Stimulated activated naive B cell treated with anti-CD40 and anti-IgM and Interleukin-4, amounts not matched to agents 10 μg/mL and 1 μg/mL and 100 μg/mL, for 72 hours (primary cell): ENCODE measurements around the gene NLGN4X.

ENCODE experiments used
- ATAC-seq, 2 donors: fragments of 150-1000 bp; cut with Tn5 transposase; replicated peaks; 2 replicates each; pipeline ENCODE4 v1.10.0; 2021; ENCODE audit warnings: moderate library complexity in 1 of 2
- DNase-seq: peaks from one replicate; pipeline ENCODE4 v3.0.0; 2021
- H3K27ac Mint-ChIP-seq: one replicate; pipeline ENCODE4 v1.8.0; 2022; ENCODE audit warnings: mild to moderate bottlenecking, mixed read lengths
- H3K27me3 Mint-ChIP-seq, 2 donors: one replicate each; pipeline ENCODE4 v1.8.0; 2022; ENCODE audit warnings: mixed read lengths in 2 of 2
- H3K36me3 Mint-ChIP-seq, 2 donors: one replicate each; pipeline ENCODE4 v1.8.0; 2022; ENCODE audit warnings: mixed read lengths in 2 of 2, mild to moderate bottlenecking in 1 of 2
- H3K4me1 Mint-ChIP-seq, 2 donors: one replicate each; pipeline ENCODE4 v1.8.0; 2022; ENCODE audit warnings: mixed read lengths in 2 of 2, mild to moderate bottlenecking in 1 of 2
- H3K4me3 Mint-ChIP-seq, 2 donors: one replicate each; pipeline ENCODE4 v1.8.0; 2022; ENCODE audit warnings: mild to moderate bottlenecking in 2 of 2, mixed read lengths in 2 of 2, moderate library complexity in 1 of 2
- H3K9me3 Mint-ChIP-seq, 2 donors: one replicate each; pipeline ENCODE4 v1.8.0; 2022; ENCODE audit warnings: mixed read lengths in 2 of 2, mild to moderate bottlenecking in 1 of 2

Gene NLGN4X

GRCh38 chrX:6095469-6095868, 133.2 kb downstream of the NLGN4X start:
- H3K9me3 Mint-ChIP-seq: peaks cover 2 to 9% of the 10 kb centered on the region in 2 donors
- H3K27me3 Mint-ChIP-seq: no peaks in the 10 kb centered on the region
- ATAC-seq (peak in 1 of 2 donors; percentile 41), DNase-seq (no peak)
- no peak overlapping the region for H3K4me3 Mint-ChIP-seq
- H3K36me3 Mint-ChIP-seq: no peaks in the 10 kb centered on the region
- H3K27ac Mint-ChIP-seq: no peak overlapping the region
- no peaks in the 10 kb centered on the region for H3K4me1 Mint-ChIP-seq

DNA sequence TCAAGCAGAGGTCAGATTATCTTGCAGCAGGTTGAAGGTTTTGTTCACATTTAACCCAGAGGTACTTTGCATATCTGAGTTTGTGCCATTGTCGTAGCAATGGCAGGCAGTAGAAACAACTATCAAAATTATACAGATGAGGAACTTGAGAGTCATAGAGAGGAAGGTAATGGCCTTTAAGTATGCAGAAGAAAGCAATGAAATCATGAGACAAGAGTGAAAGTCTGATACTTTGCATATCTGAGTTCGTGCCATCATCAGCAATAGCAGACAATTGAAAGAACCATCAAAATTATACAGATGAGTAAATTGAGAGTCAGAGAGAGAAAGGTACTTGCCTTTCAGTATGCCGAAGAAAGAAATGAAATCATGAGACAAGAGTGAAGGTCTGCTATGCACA, 154.1 kb downstream of the NLGN4X start:
- ATAC-seq (no peak), DNase-seq (no peak)
- H3K27ac Mint-ChIP-seq: no peak overlapping the region
- H3K36me3 Mint-ChIP-seq: no peaks in the 10 kb centered on the region
- H3K9me3 Mint-ChIP-seq: no peaks in the 10 kb centered on the region
- H3K4me1 Mint-ChIP-seq: no peaks in the 10 kb centered on the region
- no peaks in the 10 kb centered on the region for H3K27me3 Mint-ChIP-seq
- no peak overlapping the region for H3K4me3 Mint-ChIP-seq

GRCh38 chrX:6071731-6072130, 156.9 kb downstream of the NLGN4X start:
- no peaks in the 10 kb centered on the region for H3K36me3 Mint-ChIP-seq
- no peak overlapping the region for H3K4me3 Mint-ChIP-seq
- H3K27me3 Mint-ChIP-seq: no peaks in the 10 kb centered on the region
- DNase-seq: no peak
- H3K4me1 Mint-ChIP-seq: no peaks in the 10 kb centered on the region
- H3K27ac Mint-ChIP-seq: no peak overlapping the region
- no peaks in the 10 kb centered on the region for H3K9me3 Mint-ChIP-seq
- no peak for ATAC-seq

DNA sequence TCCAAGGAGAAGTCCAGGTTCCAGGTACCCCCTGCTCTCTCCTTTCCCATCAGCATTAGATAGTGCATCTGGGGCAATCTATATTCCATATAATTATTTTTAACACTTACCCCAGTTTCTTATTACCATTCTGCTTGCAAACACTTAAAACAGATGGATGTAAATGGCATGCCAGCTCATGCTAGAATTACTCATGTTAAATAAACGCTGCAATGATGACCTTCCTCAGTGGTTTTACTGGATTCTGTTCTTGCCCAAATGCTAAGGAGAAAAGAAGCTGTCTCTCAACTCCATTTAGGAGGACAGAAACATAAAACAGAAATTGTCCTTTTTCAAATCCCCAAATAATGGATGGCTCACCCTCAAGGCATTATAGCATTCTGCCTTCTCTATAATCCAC, 161.1 kb downstream of the NLGN4X start:
- Mint-ChIP-seq H3K4me1 (no peaks in the 10 kb centered on the region), H3K27me3 (no peaks in the 10 kb centered on the region), H3K9me3 (no peaks in the 10 kb centered on the region), H3K36me3 (no peaks in the 10 kb centered on the region), H3K27ac (no peak overlapping the region), H3K4me3 (no peak overlapping the region)
- ATAC-seq (no peak), DNase-seq (no peak)

GRCh38 chrX:6053141-6053540, 175.5 kb downstream of the NLGN4X start:
- H3K9me3 Mint-ChIP-seq: no peaks in the 10 kb centered on the region

DNA sequence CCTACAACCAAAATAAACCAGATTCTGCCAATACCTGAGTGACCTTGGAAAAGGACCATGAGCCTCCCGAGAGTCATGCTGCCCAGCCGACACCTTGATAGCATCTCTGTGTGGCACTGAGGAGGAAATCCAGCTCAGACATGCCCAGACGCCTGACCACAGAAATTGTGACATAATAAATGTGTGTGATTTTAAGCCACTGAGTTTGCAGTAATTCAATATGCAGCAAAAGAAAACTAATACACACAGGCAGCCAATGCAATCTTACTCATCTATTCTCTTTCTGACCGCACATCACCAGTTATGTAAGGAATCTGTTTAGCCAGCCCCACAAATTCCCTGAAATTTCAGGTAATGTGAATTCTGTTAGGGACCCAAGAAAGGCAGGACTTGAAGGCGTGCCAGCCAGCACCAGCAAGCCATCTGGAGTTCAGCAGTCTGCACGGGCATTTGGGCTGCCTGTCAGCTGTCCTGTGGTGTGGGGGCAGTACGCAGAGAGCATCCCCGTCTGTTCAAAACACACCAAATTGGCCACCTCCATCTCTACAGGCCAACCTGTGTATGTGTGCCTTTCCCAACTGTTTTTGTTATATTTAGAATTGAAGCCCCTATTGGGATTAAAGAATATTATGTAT, 176.4 kb downstream of the NLGN4X start:
- Mint-ChIP-seq H3K4me1 (no peaks in the 10 kb centered on the region), H3K36me3 (no peaks in the 10 kb centered on the region), H3K27ac (no peak overlapping the region), H3K4me3 (no peak overlapping the region), H3K27me3 (no peaks in the 10 kb centered on the region), H3K9me3 (no peaks in the 10 kb centered on the region)
- DNase-seq (no peak), ATAC-seq (no peak)

More at GRCh38 chrX:6053141-6053540, 175.5 kb downstream of the NLGN4X start:
- Mint-ChIP-seq H3K4me3 (no peak overlapping the region), H3K36me3 (no peaks in the 10 kb centered on the region), H3K27me3 (no peaks in the 10 kb centered on the region), H3K27ac (no peak overlapping the region), H3K4me1 (no peaks in the 10 kb centered on the region)
- no peak for DNase-seq
- ATAC-seq: no peak

DNA sequence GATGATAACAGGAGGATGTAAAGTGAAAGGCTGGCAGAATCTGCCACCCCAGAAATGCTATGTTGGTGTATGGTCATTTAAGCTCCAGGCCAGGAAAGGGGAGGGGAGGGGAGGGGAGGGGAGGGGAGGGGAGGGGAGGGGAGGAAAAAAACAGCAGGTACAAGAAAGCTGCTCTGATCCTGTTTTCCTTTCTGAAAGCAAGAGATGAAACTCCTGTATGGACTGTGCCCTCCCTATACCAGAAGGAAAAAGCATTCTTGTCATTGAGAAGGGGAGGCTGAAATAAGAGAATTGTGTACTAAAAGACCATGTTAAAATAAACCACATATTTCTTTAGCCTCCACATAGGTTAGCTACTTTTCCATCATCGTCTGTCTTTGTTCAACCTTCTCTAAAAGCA, 179.5 kb downstream of the NLGN4X start:
- Mint-ChIP-seq H3K27ac (no peak overlapping the region), H3K9me3 (no peaks in the 10 kb centered on the region), H3K4me1 (no peaks in the 10 kb centered on the region), H3K27me3 (no peaks in the 10 kb centered on the region), H3K4me3 (no peak overlapping the region), H3K36me3 (no peaks in the 10 kb centered on the region)
- DNase-seq: no peak
- ATAC-seq: no peak

- Mint-ChIP-seq H3K9me3 (peaks cover 2 to 11% of the 10 kb centered on the region in 2 donors), H3K4me1 (no peaks in the 10 kb centered on the region), H3K27ac (no peak overlapping the region), H3K36me3 (no peaks in the 10 kb centered on the region), H3K27me3 (no peaks in the 10 kb centered on the region), H3K4me3 (no peak overlapping the region)
- ATAC-seq (no peak), DNase-seq (no peak)
Measured at GRCh38 chrX:6041630-6042029, 187.0 kb downstream of the NLGN4X start.

GRCh38 chrX:6029014-6029413, 199.7 kb downstream of the NLGN4X start:
- H3K4me1 Mint-ChIP-seq: no peaks in the 10 kb centered on the region
- no peaks in the 10 kb centered on the region for H3K9me3 Mint-ChIP-seq
- no peaks in the 10 kb centered on the region for H3K36me3 Mint-ChIP-seq
- no peak overlapping the region for H3K4me3 Mint-ChIP-seq
- no peak for DNase-seq
- no peak for ATAC-seq
- no peak overlapping the region for H3K27ac Mint-ChIP-seq
- peaks cover 2 to 4% of the 10 kb centered on the region in 2 donors for H3K27me3 Mint-ChIP-seq

GRCh38 chrX:6026980-6027379, 201.7 kb downstream of the NLGN4X start:
- DNase-seq (no peak), ATAC-seq (no peak)
- Mint-ChIP-seq H3K36me3 (no peaks in the 10 kb centered on the region), H3K4me1 (peaks cover under 1 to 1% of the 10 kb centered on the region in 2 donors), H3K4me3 (no peak overlapping the region), H3K27ac (no peak overlapping the region), H3K9me3 (no peaks in the 10 kb centered on the region), H3K27me3 (peaks cover 5 to 9% of the 10 kb centered on the region in 2 donors)

GRCh38 chrX:6026429-6026828, 202.2 kb downstream of the NLGN4X start:
- DNase-seq: no peak
- Mint-ChIP-seq H3K4me1 (peaks cover 3 to 5% of the 10 kb centered on the region in 2 donors), H3K4me3 (no peak overlapping the region), H3K9me3 (no peaks in the 10 kb centered on the region), H3K27ac (no peak overlapping the region), H3K36me3 (no peaks in the 10 kb centered on the region), H3K27me3 (peaks cover 8 to 10% of the 10 kb centered on the region in 2 donors)
- ATAC-seq: no peak

GRCh38 chrX:6024204-6024603, 204.5 kb downstream of the NLGN4X start:
- Mint-ChIP-seq H3K4me3 (no peak overlapping the region), H3K27me3 (peaks cover 15 to 17% of the 10 kb centered on the region in 2 donors), H3K4me1 (peaks cover 3 to 5% of the 10 kb centered on the region in 2 donors), H3K27ac (no peak overlapping the region), H3K9me3 (no peaks in the 10 kb centered on the region), H3K36me3 (no peaks in the 10 kb centered on the region)
- DNase-seq (no peak), ATAC-seq (no peak)

DNA sequence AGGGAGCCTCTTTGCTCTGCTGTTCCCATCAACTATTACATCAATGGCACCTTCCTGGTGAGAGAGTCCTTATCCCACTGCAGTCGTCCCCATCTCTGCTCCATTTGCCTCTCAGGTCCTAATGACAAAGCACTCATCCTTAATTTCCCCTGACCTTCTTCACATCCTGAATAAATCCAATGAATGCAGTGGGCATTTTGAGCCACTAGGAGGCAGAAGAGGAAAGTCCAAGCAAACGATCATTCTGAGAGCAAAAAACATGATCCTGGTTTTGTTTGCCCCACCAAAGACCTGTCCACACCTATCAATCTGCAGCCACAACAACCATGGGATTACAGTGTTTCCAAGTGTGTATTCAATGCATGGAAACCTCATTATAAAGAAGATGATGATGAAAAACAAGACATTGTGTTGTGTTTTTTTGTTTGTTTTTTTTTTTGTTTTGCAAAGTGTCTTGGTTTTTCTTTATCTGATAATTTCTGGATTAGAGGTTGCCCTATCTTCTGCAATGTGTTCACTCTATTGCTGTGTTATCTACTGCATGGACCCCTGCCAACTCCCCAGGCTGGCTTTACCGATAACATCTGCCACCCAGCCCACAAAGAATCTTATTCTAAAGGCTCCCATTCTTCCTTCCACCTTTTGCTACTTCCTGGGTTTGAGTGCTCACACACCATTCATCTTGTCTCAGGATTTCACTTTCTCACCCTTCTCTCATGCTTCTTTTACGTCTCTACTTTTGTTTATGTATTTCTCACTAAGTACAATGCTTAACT, 207.2 kb downstream of the NLGN4X start:
- H3K27ac Mint-ChIP-seq: no peak overlapping the region
- peak; percentile 15 for DNase-seq
- H3K36me3 Mint-ChIP-seq: no peaks in the 10 kb centered on the region

DNA sequence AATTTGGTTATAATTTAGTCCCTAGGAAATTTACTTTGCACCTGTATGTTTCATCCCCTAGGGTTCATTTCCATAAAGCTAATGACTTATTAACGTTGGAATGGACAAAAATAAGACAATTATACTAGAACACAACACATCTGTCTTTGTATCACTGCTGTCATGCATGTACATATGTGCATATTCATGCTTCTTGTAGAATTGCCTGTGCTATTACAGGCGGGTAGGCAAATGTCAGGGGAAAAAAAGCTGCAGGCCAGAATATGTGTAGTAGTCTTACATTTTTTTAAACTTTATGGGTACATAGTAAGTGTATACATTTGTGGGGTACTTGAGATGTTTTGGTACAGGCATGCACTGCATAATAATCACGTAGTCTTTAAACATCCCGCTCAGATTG, 209.6 kb downstream of the NLGN4X start:
- Mint-ChIP-seq H3K27ac (no peak overlapping the region), H3K36me3 (no peaks in the 10 kb centered on the region), H3K27me3 (peaks cover 13 to 18% of the 10 kb centered on the region in 2 donors), H3K4me1 (peaks cover 3 to 5% of the 10 kb centered on the region in 2 donors), H3K9me3 (no peaks in the 10 kb centered on the region), H3K4me3 (no peak overlapping the region)
- DNase-seq (no peak), ATAC-seq (no peak)

More for the DNA sequence above, 207.2 kb downstream of the NLGN4X start:
- H3K9me3 Mint-ChIP-seq: no peaks in the 10 kb centered on the region
- no peak overlapping the region for H3K4me3 Mint-ChIP-seq
- H3K27me3 Mint-ChIP-seq: peaks cover 13 to 20% of the 10 kb centered on the region in 2 donors
- peak in 1 of 2 donors; percentile 36 for ATAC-seq
- peaks cover 3 to 5% of the 10 kb centered on the region in 2 donors for H3K4me1 Mint-ChIP-seq

DNA sequence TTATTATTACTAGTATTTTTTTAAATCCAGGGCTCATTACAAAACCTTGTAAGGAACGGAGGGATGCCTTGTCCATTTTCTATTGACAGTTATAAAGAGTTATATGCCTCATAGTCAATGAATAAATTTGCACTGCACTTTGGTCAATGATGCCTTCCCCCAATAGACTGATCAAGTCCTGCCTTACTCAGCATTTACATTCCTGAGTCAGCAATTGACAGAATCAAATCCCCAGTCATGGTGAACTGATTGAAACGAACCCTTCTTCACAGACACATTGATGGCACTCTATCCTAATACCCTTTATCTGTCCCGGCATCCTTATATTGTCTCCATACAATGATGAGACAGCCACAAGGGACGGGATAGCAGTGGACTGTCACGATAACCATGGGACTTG, 213.2 kb downstream of the NLGN4X start:
- ATAC-seq (no peak), DNase-seq (no peak)
- Mint-ChIP-seq H3K9me3 (no peaks in the 10 kb centered on the region), H3K36me3 (no peaks in the 10 kb centered on the region), H3K4me3 (no peak overlapping the region), H3K4me1 (no peaks in the 10 kb centered on the region), H3K27ac (no peak overlapping the region), H3K27me3 (peaks cover 3 to 5% of the 10 kb centered on the region in 2 donors)
